DMS79 (cell line): ENCODE data around the gene ANKRD11.
A peak's percentile ranks its signal among the peaks of the same experiment; 100 is the strongest.
"Not testable (repeated sequence)": the region's sequence is repeated elsewhere in the genome, so short reads cannot be mapped to it uniquely, and the experiment has no call there.

Source experiments
- DNase-seq: peaks from one replicate; lab custom pipeline; 2025; lab: John Stamatoyannopoulos, UW

The ANKRD11 gene

DNA sequence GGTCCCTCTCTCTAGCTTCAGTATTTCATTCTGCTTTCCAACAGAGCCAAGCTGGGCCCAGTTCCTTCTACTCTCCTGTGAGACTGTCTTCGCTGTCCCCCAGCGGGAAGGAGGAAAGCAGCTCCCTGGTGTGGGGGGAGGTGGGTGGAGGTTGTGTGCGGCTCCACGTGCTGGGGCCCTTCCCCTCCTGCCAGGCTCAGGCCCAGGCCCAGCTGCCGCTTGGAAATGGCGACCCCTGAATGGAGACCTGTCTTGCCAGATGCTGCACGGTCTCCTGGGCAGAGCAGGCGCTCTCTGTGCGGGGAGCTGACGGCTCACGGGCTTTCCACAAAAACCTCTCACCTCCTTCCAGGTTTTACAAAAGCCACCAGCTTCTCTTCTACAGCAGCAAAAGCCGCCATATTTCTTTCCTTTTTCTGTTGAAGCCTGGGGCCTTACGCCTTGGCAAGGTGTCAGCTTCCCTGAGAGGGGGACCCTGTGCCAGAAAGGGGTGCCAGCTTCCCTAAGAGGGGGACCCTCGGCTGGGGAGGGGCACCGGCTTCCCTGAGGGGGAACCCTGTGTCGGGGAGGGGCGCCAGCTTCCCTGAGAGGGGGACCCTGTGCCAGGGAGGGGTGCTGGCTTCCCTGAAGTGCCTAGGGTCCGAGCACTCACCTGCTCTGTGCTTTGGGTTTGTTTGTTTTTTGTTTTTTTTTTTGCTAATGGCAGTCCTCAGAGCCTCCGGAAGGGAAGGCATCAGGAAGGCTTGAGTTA lies 225.4 kb downstream of the ANKRD11 start:
- DNase-seq: no peak

DNA sequence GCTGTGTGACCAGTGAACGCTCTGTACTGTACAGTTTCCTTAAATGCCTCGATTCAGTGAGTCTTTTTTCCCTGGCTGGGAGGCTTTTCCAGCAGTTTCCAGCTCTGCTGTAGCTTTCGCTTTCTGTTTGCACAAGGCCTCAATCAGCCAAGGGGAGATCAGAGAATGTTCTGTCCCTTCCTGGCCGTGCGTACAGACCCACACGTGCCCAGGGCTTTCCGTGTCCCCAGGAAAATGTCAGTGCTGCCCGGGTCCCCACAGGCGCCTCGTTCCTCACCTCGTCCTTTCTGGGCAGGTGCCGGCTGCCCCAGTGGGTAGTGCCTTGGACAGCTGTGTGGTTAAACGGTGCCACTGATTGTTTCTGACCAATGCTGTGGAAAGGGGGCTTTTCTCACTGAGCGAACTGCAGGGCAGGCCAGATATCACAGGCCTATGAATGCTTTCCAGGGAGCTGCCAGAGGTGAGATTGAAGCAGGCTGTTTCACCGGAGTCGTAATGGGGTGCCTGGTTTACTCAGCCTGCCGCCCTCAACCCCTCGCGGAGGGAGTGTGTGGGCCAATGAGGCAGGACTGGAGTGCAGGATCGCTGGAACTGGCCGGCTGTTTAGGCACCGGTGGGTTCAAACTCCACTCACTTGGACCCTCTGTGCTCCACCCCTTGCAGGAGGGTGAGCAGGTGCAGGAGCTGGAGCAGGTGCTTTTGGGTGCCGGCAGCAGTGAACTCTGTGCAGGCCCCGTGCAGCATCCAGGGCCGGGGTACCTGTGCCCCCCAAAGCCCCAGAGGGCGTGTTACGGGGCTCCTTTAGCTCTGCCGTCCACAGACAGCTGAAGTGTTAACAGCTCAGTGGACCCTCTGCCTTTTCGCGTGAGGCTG lies 228.4 kb downstream of the ANKRD11 start:
- no peak for DNase-seq

DNA sequence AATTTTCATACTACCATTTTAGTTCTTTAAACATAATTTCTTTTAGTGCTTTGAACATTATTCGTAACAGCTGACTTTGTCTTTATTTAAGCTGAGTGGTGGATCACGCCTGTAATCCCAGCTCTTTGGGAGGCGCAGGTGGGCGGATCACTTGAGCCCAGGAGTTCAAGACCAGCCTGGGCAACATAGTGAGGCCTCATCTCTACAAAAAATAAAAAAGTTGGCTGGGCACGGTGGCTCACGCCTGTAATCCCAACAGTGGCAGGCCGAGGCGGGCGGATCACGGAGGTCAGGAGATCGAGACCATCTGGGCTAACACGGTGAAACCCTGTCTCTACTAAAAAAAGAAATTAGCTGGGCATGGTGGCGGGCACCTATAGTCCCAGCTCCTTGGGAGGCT lies 230.5 kb downstream of the ANKRD11 start:
- DNase-seq: not testable (repeated sequence)

DNA sequence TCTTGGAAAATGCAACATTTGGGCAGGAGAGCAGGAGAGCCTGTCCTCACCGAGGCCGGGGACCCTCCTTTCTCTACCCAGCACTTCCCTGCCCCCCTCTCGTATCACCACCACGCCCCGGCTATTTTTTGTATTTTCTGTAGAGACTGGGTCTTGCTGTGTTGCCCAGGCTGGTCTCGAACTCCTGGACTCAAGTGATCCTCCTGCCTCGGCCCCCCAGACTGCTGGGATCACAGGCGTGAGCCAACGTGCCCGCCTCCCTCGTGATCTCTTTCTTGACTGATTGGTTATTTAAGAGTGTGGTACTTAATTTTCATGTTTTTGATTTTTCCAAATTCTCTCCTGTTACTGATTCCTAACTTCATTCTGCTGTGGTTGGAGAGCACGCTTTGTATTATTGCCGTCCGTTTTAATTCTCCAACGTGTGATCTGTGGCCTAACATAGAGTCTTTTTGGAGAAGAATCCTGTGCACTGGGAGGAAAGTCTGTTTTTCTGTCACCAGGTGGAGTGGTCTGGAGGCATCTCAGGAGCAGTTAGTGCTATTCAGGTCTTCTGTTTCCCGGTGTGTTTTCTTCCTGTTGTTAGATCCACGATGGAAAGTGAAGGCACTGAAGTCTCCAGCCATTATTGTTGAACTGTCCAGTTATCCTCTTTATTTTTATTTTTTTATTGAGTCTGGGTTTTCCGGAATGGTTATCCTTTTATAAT lies 232.4 kb downstream of the ANKRD11 start:
- DNase-seq: no peak

DNA sequence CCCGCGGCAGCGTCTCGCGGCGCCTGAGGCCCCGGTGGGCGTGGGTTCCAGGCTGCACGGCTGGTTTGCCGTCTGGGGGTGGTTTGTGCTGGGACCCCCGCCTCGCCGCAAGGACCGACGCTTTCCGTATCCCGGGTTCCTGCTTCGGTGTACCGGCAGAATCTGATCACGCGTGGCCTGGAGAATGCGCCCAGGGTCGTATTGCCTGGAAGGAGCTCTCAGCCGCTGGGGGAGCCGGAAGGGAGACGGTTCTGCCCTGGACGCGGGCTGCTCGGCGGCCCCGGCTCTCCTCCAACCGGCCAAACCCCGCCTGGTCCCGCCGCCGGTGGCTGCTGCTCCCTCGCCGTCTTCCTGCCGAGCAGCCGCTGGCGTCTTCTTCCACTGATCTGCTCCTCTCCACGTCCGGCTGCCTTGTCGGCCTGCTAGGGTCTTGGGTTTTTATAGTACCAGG lies 233.1 kb downstream of the ANKRD11 start:
- no peak for DNase-seq

DNA sequence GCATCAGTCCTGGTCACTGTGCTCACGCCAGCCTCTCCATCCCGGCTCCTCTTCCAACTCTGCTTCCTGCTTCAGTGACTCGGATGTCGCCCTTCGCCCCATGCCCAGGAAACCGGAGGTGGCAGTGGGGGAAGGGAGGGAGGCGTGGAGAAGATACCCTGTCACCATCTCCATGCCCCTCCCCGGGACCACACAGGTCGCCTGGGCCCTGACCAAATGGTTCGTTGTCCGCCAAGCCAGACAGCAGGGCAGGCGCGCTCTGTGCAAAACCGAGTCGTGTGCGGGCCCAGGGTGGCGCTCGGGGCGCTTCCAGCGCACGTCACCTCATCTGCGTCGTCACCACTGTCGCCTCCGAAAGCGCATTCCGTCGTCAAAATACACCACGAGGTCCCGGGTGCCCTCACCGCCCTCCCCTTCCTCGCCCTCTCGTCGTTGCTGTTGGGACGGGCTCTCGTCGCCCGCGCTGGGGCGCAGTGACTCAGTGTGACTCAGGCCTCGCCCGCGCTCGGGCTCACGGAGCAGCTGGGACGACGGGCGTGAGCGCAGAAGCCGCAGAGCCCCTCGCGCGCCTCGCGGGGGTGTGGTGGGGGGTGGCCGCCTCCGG lies 233.6 kb downstream of the ANKRD11 start:
- DNase-seq: no peak

DNA sequence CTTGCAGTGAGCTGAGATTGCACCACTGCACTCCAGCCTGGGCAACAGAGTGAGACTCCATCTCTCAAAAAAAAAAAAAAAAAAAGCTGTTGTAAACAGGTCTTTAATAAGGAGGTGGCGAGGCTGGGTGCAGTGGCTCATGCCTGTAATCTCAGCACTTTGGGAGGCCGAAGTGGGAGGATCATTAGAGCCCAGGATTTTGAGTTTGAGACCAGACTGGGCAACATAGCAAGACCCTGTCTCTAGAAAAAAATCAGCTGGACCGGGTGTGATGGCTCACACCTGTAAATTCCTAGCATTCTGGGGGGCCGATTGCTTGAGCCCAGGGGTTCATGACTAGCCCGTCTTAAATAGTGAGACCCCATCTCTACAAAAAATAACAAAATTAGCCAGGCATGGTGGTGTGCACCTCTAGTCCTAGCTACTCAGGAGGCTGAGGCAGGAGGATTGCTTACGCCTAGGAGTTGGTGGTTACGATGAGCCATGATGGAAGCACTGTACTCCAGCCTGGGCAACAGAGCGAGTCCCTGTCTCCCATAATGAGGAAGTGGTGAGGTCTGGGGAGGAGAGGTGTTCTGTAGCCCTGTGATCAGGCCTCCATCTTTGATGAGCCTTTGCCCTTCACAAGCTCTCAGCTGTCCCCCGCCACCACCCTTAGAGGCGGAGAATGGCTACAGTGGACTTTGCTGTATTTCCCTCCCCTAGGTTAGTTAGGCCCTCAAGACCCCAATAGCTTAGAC lies 236.6 kb downstream of the ANKRD11 start:
- no peak for DNase-seq

DNA sequence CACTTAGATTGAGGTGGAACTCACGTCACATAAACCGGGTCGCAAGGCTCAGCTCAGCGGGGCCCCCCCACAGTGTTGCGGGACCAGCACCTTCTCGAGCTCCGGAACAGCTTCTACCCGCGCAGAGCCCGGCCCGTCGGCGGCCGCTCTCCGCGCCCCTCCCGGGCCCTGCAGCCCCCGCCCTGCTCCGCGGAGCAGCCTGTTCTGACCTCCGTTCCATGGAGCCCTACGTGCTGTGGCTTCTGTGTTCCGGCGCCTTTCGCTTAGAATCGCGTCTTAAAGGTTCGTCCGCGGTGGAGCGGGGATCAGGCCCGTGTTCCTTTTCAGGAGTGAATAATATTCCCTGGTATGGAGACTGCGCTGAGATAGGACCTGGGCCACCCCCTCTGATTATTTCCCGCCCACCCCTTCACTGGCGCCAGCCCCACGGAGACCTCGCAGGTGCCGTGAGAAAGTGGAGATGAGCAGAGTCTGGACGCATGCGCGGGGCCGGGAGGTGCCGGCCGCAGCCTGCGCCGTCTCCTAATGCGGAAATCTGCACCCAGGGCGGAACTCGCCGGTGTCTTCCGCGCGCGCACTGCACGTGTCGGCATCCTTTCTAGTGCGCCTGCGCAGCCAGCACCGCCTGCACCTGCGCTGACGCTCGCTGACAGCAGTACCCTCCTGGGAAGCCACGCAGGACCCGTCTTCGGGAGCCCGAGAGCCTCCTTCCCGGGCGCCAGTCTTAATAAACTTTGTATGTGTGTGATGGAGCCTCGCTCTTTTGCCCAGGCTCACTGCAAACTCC lies 242.0 kb downstream of the ANKRD11 start:
- DNase-seq: no peak

DNA sequence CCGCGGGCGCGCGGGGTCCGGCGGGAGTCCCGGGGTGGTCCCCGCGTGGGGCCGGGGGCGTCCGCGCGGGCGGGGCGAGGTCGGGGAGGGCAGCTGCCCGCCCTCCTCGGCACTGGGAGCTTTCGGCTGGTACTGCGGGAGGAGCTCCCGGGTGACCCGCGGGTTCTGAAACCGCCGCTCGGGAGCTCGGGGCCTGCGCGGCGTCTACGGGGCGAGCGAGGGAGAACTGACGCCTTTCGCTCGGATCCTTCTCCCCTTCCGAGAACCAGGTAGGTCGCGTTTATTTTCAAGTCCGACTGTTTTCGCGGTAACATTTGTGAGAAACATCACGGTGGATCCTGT lies 242.7 kb downstream of the ANKRD11 start:
- not testable (repeated sequence) for DNase-seq

DNA sequence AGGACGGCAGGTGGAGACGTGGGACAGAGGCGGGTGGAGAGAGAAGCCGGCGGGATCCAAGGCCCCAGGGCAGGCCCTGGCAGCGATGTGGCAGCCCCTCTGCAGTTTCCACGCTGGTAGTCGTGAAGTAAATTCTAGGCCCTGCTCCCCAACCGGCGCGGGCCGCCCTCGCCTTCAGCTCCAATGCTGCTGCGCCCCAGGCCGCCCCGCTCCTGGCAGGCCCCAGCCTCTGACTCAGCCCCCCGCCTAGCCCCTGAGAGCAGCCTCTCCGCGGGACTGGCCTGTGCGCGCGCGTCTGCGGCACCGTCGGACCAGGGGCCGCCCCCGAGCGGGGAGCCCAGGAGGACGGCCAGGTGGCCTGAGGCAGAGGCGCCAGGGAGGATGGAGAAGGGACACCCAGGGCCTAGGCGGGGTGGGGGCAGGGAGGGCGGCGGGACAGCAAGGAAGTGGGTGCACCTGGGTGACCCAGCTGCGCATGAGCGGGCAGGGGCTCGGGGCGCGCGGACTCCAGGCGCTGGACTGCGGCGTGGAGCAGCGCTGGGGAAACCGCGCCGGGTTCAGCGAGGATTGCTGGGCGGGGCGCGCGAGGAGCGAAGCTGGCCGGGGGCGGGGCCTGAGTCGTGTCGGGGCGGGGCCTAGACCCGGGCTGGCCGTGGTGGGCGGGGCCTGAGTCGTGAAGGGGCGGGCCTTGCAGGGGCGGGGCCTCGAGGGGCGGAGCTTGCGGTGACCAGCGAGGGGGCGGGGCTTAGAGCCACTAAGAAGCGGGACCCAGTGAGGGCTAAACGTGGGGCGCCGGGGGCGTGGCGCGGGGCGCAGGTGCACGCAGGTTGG lies 243.2 kb downstream of the ANKRD11 start:
- no peak for DNase-seq

DNA sequence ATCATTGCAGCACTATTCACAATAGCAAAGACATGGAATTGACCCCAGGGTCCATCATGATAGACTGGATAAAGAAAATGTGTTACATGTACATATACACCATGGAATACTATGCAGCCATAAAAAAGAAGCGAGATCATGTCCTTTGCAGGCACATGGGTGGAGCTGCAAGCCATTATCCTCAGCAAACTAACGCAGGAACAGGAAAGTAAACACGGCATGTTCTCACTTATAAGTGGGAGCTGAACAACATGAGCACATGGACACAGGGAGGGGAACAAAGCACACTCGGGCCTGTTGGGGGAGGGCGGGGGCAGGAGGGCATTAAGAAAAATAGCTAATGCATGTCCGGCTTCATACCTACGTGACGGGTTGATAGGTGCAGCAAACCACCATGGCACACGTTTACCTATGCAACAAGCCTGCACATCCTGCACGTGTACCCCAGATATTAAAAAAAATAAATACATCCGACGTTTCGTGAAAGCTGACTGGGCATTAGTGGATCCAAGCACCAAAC lies 243.9 kb downstream of the ANKRD11 start:
- DNase-seq: no peak

DNA sequence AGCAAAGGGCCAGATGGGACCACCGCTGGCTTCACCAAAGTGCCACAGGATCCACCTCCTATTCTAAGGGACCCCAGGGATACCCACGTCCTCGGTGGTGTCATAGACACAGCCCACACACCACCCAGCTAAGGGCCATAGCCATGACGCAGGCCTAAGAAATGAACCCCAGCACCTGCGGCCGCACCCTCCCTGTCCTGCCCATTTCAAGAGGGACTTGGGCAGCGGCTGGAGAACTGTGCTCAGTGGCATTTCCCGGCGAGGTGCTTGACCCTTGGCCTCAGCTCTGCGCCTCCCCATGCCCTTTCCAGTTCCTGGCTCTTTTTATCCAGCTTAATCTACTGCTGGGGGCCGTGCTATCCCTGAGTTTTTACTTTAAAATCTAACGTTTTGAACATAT lies 245.6 kb downstream of the ANKRD11 start:
- no peak for DNase-seq

DNA sequence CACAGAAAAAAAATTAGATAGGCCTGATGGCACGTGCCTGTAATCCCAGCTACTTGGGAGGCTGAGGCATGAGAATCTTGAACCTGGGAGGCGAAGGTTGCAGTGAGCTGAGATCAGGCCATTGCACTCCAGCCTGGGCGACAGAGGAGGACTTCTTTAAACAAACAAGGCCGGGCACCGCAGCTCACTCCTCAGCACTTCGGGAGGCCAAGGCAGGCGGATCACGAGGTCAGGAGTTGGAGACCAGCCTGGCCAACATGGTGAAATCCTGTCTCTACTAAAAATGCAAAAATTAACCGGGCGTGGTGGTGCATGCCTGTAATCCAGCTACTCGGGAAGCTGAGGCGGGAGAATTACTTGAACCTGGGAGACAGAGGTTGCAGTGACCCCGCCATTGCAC lies 246.1 kb downstream of the ANKRD11 start:
- not testable (repeated sequence) for DNase-seq

DNA sequence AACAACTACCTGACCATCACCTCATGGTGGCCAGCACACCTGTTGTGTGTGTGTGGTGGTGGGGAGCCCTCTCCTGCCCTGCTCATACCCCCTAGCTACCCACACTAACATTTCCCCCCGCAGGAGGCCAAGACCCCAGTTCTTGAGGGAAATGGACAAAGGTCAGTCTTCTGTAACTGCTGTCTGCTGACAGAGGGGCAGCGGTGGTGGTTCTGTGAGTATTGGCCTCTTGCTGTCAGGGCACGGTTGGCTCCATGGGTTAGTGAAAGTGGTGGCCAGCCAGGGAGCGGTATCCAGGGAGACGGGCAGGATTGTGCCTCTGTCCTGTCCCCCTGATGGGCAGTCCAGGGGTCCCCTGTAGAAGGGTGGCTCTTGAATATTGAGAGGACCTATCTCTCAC lies 246.7 kb downstream of the ANKRD11 start:
- DNase-seq: no peak

DNA sequence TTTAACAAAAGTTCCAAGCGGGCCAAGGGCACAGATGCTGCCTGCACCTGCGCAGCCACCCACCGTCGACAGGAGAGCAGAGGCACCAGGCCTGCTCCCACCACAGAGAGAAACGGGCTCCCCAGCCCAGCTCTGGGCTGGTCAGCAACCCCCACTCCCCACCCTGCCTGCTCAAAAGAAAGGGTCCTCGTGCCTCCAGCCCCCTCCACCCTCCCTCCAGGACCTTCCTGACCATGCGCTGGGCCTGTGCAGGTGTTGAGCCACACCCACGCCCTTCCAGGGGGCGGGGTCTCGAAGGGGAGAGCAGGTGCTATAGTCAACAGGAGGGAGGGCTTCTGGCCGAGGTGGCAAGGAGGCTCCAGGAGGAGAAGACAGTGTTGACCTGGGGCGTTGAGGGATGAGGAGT lies 247.6 kb downstream of the ANKRD11 start:
- no peak for DNase-seq

DNA sequence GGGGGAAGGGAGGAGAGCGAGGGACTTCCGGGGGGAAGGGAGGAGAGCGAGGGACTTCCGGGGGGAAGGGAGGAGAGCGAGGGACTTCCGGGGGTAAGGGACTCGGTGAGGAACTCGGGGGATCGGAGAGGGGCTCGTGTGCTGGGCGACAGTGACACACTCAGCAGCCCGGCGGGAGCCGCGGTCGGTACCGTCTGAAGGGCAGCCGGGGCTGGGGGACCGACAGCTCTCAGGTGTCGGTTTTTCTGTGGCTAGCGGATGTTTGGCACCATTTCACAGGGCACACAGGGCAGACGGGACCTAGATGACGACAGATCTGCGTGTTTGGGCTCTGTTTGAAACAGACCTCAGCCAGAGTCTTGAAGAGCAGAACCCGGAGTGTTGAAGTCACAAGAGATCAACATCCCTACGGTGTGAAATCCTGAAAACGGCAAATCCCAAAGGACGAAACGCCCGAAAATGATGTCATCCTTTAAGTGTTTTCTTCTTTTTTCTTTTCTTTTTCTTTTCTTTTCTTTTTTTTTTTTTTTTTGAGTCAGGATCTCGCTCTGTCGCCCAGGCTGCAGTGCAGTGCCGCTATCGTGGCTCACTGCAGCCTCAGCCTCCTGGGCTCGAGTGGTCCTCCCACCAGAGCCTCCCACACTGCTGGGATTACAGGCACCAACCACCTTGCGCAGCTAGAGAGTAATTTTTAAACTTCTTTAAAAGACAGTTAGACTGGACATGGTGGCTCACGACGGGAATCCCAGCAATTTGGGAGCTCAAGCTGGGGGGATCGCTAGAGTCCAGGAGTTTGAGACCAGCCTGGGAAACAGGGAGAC lies 249.0 kb downstream of the ANKRD11 start:
- DNase-seq: peak; percentile 48

DNA sequence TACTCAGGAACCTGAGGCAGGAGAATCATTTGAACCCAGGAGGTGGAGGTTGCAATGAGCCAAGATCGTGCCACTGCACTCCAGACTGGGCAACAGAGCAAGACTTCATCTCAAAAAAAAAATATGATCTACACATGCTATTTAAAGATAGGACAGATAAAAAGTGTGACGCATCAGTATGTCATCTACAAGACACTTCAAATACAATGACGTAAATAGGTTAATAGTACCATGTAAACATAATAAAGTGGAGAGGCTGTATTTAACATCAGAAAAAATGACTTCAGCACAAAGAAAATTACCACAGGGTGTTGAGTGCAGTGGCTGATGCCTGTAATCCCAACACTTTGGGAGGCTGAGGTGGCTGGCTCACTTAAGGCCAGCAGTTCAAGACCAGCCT lies 252.6 kb downstream of the ANKRD11 start:
- DNase-seq: no peak

DNA sequence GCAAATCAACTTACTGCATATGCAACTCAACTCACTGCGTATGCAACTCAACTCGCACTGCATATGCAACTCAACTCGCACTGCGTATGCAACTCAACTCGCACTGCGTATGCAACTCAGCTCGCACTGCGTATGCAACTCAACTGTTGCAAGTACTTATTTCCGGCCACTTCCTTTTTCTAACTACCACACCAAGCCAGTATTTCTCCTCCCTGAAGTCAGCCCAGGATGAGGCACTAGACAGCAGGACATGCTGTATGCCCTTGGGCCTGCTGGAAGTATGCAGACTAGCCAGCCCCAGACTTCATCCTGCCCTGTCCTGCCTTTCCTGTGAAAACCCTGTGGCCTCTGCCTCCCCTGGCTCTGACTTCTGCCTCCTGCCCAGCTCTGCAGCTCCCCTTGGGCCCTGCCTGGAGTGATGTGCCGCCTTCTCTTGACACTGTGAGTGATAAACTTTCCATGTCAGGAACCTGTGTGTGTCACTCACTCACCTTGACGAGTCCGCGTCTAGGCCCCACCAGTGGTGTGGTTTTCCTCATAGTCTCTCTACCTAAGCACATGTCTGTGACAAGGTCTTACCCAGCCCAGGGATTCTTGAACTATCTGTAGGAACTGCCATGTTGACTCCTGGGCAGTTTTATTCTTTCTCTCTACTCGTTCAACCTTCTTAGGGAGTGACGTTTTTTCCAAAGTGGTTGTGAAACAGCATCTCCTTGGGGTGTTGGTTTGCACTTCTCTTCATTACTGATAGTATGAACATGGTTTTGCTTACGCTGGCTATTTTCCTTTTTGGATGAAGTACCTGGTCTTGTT lies 256.5 kb downstream of the ANKRD11 start:
- no peak for DNase-seq
